Gastrocnemius medialis (tissue), 4 donors: ENCODE results near the gene PFKP. TPM values are rescaled to one million over a fixed set of nuclear protein-coding genes. Genes with fewer than 3 reads are reported as not detected.

Experiments
- ATAC-seq, 2 donors: fragments of 150-250 bp; one replicate each; pipeline ENCODE4 v1.9.1; 2016
- DNase-seq, 2 donors: peaks; one replicate each; pipeline ENCODE4 v3.0.0-alpha.2; 2019
- H3K27ac ChIP-seq, 4 donors: fragments of 200-600 bp; sonication (generic); 1 replicate in 1 of 4; 2 replicates in 3 of 4; pipeline ENCODE4 v1.5.1; 2016 to 2018; ENCODE audit warnings: mild to moderate bottlenecking in 2 of 4, moderate library complexity in 1 of 4
- H3K27me3 ChIP-seq, 3 donors: fragments of 200-600 bp; sonication (generic) in 2 of 3; 1 replicate in 1 of 3; 2 replicates in 2 of 3; pipeline versions ENCODE4 v1.5.1 to v1.6.0; 2016 to 2019; ENCODE audit warnings: mild to moderate bottlenecking in 1 of 3, moderate library complexity in 1 of 3
- H3K36me3 ChIP-seq, 2 donors: fragments of 200-600 bp; sonication (generic) in 1 of 2; one replicate each; pipeline ENCODE4 v1.5.1; 2017 to 2018
- H3K4me1 ChIP-seq, 2 donors: fragments of 200-600 bp; sonication (generic) in 1 of 2; one replicate each; pipeline ENCODE4 v1.5.1; 2016 to 2017; ENCODE audit warnings: mild to moderate bottlenecking in 2 of 2
- H3K4me3 ChIP-seq, 4 donors: fragments of 200-600 bp; sonication (generic) in 3 of 4; 1 replicate in 1 of 4; 2 replicates in 3 of 4; pipeline ENCODE4 v1.5.1; 2016 to 2019; ENCODE audit warnings: mild to moderate bottlenecking in 2 of 4
- H3K9me3 ChIP-seq, 3 donors: fragments of 200-600 bp; sonication (generic) in 2 of 3; 1 replicate in 1 of 3; 2 replicates in 2 of 3; pipeline ENCODE4 v1.5.1; 2016 to 2019
- CTCF ChIP-seq, 5 experiments: fragments of 450-650 bp in 3 of 5; fragments of 200-600 bp in 2 of 5; sonication (generic) in 2 of 5; IDR thresholded peaks in 4 of 5; conservative IDR thresholded peaks in 1 of 5; 1 replicate in 4 of 5; 2 replicates in 1 of 5; pipeline ENCODE4 v1.5.1; 2016 to 2019; ENCODE audit warnings: antibody characterized with exemption in 5 of 5, mild to moderate bottlenecking in 3 of 5, moderate library complexity in 3 of 5
- POLR2A ChIP-seq, 2 donors: fragments of 450-650 bp; IDR thresholded peaks; one replicate each; pipeline ENCODE4 v1.6.1; 2017; ENCODE audit warnings: antibody characterized with exemption in 2 of 2, mild to moderate bottlenecking in 2 of 2, moderate library complexity in 2 of 2
- in situ Hi-C, 4 donors: fragments of 200-750 bp; cut with MboI; loops; one replicate each; pipeline versions ENCODE4 v1.15.0 to v1.8.0; 2017; ENCODE audit warnings: low sequenced_read_pairs in 4 of 4
- intact Hi-C: fragments of 100-400 bp; cut with DNase I; formaldehyde crosslinking; loops from one replicate; pipeline ENCODE4 v1.15.1; 2023; ENCODE audit warnings: low total_unique reads
- total RNA-seq, 4 donors: library from RNA; depleted of rRNA; stranded (reverse); fragments of >200 nt; gene quantifications; one replicate each; pipeline versions ENCODE4 v1.1.0 to v1.2.3, GENCODE V29; 2016

Gene PFKP
- 100 to 1,000 TPM in 1 of 4 donors, 10 to 100 TPM in 3; 21.3 to 171 (median 38.9) TPM for total RNA-seq

GRCh38 chr10:3067118-3067858 lies at the start of gene PFKP:
Gene PFKP, plus strand, starts transcription at chr10:3067548. Its CDS starts 48 bp downstream, at chr10:3067596.
- H3K36me3 ChIP-seq = no peaks in the 10 kb centered on the region
- DNase-seq = no peak
- peak within 1 kb of the TSS; percentile 28 to 55 (median 50) for H3K27ac ChIP-seq
- in situ Hi-C loops (no loop called here), intact Hi-C loops (loop anchor here (5.0 kb wide), 2 partner anchors 35 to 70 kb away; no protein-coding TSS in a partner anchor)
- ATAC-seq = peak in 1 of 2 donors; percentile 10
- peaks cover 0 to 23% of the 10 kb centered on the region in 2 donors for H3K4me1 ChIP-seq
- H3K9me3 ChIP-seq = no peaks in the 10 kb centered on the region
- peak; percentile 49 to 61 for TF ChIP-seq POLR2A (IDR thresholded peaks at IDR 0.05)
- no peak for TF ChIP-seq CTCF (IDR thresholded peaks at IDR 0.05 in 4 of 5, conservative IDR thresholded peaks at IDR 0.05 in 1 of 5)
- peaks cover 17 to 33% (median 21%) of the 10 kb centered on the region in 3 donors for H3K27me3 ChIP-seq
- H3K4me3 ChIP-seq = peak within 1 kb of the TSS; percentile 66 to 84 (median 74)

GRCh38 chr10:3018247-3018646 lies 49.1 kb upstream of the PFKP start:
- DNase-seq (no peak), ATAC-seq (no peak)
- intact Hi-C loops = no loop called here
- in situ Hi-C loops = no loop called here
- Histone ChIP-seq H3K27me3 (peaks cover 0 to 9% (median 6%) of the 10 kb centered on the region in 3 donors), H3K9me3 (no peaks in the 10 kb centered on the region), H3K4me3 (no peak overlapping the region), H3K36me3 (no peaks in the 10 kb centered on the region), H3K27ac (no peak overlapping the region), H3K4me1 (no peaks in the 10 kb centered on the region)
- no peak for TF ChIP-seq POLR2A (IDR thresholded peaks at IDR 0.05)
- TF ChIP-seq CTCF (IDR thresholded peaks at IDR 0.05 in 4 of 5, conservative IDR thresholded peaks at IDR 0.05 in 1 of 5) = no peak

DNA sequence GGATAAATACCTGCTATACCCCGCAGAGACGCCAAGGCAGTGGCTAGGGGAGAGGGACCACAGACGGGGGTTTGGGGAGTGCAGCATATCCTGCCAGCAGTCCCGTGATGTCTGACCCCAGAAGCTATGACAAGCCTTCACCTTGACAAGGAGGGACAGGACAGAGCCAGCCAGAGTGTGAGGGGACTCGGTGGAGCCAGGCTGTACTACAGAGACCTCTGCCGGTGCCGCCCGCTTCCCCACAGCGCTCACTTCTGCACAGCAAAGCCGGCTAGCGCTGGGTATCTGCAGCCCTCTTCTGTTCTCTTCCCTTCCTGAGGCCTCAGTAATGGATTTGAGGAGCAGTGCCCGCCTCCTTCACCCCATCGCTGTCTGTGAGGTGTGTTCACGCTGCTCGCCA lies 47.0 kb upstream of the PFKP start:
- DNase-seq (no peak), ATAC-seq (no peak)
- Histone ChIP-seq H3K4me3 (no peak overlapping the region), H3K27ac (no peak overlapping the region), H3K9me3 (no peaks in the 10 kb centered on the region), H3K4me1 (no peaks in the 10 kb centered on the region), H3K27me3 (peaks cover 0 to 3% (median 0%) of the 10 kb centered on the region in 3 donors), H3K36me3 (no peaks in the 10 kb centered on the region)
- TF ChIP-seq POLR2A (IDR thresholded peaks at IDR 0.05) (no peak), CTCF (IDR thresholded peaks at IDR 0.05 in 4 of 5, conservative IDR thresholded peaks at IDR 0.05 in 1 of 5) (no peak)
- intact Hi-C loops (no loop called here), in situ Hi-C loops (no loop called here)

- Histone ChIP-seq H3K36me3 (no peaks in the 10 kb centered on the region), H3K9me3 (no peaks in the 10 kb centered on the region), H3K27ac (no peak overlapping the region), H3K4me3 (no peak overlapping the region), H3K27me3 (peaks cover 0 to 3% (median 0%) of the 10 kb centered on the region in 3 donors), H3K4me1 (no peaks in the 10 kb centered on the region)
- in situ Hi-C loops (no loop called here), intact Hi-C loops (no loop called here)
- DNase-seq (no peak), ATAC-seq (no peak)
- TF ChIP-seq POLR2A (IDR thresholded peaks at IDR 0.05) (no peak), CTCF (IDR thresholded peaks at IDR 0.05 in 4 of 5, conservative IDR thresholded peaks at IDR 0.05 in 1 of 5) (no peak)
Observed at GRCh38 chr10:3020881-3021280, 46.5 kb upstream of the PFKP start.
